ENCODE results near the gene SGMS2. TPM values are rescaled to one million over a fixed set of nuclear protein-coding genes. Genes with fewer than 3 reads are reported as not detected.

Gene SGMS2
- total and polyA plus RNA-seq, 10 of the 15 experiments (the other 5 are each of a cell fraction or from before 2014, with no cell fraction given): under 0.01 to 3.2 (median 0.17) TPM; not detected in 4

DNA sequence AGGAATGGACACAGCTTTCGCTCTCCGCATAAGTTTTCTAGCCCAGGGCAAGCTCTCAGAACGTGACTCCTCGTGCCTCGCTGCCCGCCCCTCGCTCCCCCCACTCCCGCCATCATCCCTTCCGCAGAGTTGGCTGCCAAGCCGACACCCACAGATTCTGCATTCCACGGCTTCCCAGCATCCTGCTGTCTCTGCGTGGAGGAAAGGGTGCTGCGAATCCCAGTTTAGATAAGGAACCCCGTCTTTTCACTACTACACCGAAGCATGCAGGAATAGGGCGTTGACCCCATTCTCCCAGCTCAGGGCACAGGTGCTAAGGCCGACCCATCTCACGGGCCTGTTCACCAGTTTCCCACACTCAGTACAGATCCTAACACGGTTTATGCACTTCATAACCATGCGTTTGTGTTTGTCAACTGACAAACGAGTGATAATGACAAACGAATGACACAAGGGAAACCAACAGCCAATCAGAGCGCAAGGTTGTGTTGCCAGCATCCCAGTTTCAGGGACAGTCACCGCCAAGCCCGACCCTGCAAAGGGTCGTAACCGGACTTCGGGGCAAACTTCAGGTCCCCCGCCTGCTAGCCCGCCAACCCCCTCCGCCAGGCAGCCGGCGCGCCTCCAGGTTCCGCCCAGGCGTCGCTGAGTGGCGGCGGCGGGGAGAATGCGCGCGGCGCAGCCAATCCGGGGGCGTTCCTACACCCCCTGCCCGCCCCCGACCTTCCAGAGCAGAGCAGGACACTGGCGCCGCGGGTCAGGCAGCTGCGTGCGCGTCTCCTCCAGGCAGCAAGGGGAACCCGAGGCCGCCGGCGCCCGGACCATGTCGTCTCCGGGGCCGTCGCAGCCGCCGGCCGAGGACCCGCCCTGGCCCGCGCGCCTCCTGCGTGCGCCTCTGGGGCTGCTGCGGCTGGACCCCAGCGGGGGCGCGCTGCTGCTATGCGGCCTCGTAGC lies 106.4 kb downstream of the SGMS2 start, which contains the start of gene CYP2U1 (continued):
- TF ChIP-seq SUPT20H (IDR thresholded peaks at IDR 0.05; ENCODE audit: borderline replicate concordance, control insufficient read depth, low read depth, low read length): no peak
- TF ChIP-seq RUNX3 (IDR thresholded peaks at IDR 0.05; ENCODE audit: low read length): no peak
- no peak for TF ChIP-seq RFX5 (IDR thresholded peaks at IDR 0.05; ENCODE audit: low read depth, low read length)
- peak; percentile 69 for TF ChIP-seq SP1 (IDR thresholded peaks at IDR 0.05; ENCODE audit: low read depth, low read length)
- peak; percentile 72 for TF ChIP-seq POLR2A (IDR thresholded peaks at IDR 0.05; ENCODE audit: low read depth, low read length)
- TF ChIP-seq, protein P1, sequence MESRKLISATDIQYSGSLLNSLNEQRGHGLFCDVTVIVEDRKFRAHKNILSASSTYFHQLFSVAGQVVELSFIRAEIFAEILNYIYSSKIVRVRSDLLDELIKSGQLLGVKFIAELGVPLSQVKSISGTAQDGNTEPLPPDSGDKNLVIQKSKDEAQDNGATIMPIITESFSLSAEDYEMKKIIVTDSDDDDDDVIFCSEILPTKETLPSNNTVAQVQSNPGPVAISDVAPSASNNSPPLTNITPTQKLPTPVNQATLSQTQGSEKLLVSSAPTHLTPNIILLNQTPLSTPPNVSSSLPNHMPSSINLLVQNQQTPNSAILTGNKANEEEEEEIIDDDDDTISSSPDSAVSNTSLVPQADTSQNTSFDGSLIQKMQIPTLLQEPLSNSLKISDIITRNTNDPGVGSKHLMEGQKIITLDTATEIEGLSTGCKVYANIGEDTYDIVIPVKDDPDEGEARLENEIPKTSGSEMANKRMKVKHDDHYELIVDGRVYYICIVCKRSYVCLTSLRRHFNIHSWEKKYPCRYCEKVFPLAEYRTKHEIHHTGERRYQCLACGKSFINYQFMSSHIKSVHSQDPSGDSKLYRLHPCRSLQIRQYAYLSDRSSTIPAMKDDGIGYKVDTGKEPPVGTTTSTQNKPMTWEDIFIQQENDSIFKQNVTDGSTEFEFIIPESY (IDR thresholded peaks at IDR 0.05): no peak
- TF ChIP-seq WRNIP1 (IDR thresholded peaks at IDR 0.05; ENCODE audit: borderline replicate concordance, low read depth, low read length): no peak
- no peak for TF ChIP-seq CHD1 (IDR thresholded peaks at IDR 0.05; ENCODE audit: low read depth, low read length)
- TF ChIP-seq, protein P2, sequence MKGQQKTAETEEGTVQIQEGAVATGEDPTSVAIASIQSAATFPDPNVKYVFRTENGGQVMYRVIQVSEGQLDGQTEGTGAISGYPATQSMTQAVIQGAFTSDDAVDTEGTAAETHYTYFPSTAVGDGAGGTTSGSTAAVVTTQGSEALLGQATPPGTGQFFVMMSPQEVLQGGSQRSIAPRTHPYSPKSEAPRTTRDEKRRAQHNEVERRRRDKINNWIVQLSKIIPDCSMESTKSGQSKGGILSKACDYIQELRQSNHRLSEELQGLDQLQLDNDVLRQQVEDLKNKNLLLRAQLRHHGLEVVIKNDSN (IDR thresholded peaks at IDR 0.05; ENCODE audit: borderline replicate concordance, extremely low read length, insufficient read depth, low read depth, low read length): no peak
- TF ChIP-seq NFYB (IDR thresholded peaks at IDR 0.05; ENCODE audit: insufficient read depth, low read depth, low read length): peak; percentile 69; the same call in 1 of the 2 replicates
- peak; percentile 53; the same call in 1 of the 2 replicates for TF ChIP-seq NR2F1 (conservative IDR thresholded peaks at IDR 0.05)
- TF ChIP-seq, protein P3, sequence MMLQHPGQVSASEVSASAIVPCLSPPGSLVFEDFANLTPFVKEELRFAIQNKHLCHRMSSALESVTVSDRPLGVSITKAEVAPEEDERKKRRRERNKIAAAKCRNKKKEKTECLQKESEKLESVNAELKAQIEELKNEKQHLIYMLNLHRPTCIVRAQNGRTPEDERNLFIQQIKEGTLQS (IDR thresholded peaks at IDR 0.05; ENCODE audit: borderline replicate concordance, extremely low read depth, low read depth, low read length): no peak
- TF ChIP-seq FOS (IDR thresholded peaks at IDR 0.05; ENCODE audit: borderline replicate concordance, extremely low read depth, insufficient read length): peak; percentile 5
- TF ChIP-seq SREBF2 (IDR thresholded peaks at IDR 0.05; ENCODE audit: low read length): no peak
- TF ChIP-seq, protein P4, sequence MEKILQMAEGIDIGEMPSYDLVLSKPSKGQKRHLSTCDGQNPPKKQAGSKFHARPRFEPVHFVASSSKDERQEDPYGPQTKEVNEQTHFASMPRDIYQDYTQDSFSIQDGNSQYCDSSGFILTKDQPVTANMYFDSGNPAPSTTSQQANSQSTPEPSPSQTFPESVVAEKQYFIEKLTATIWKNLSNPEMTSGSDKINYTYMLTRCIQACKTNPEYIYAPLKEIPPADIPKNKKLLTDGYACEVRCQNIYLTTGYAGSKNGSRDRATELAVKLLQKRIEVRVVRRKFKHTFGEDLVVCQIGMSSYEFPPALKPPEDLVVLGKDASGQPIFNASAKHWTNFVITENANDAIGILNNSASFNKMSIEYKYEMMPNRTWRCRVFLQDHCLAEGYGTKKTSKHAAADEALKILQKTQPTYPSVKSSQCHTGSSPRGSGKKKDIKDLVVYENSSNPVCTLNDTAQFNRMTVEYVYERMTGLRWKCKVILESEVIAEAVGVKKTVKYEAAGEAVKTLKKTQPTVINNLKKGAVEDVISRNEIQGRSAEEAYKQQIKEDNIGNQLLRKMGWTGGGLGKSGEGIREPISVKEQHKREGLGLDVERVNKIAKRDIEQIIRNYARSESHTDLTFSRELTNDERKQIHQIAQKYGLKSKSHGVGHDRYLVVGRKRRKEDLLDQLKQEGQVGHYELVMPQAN (conservative IDR thresholded peaks at IDR 0.05): no peak
- no peak for TF ChIP-seq ZNF217 (IDR thresholded peaks at IDR 0.05)
- TF ChIP-seq STAT3 (IDR thresholded peaks at IDR 0.05; ENCODE audit: low read depth, low read length): no peak
- TF ChIP-seq GATAD2B (conservative IDR thresholded peaks at IDR 0.05; ENCODE audit: low read depth): peak; percentile 72; the same call in 1 of the 2 replicates
